Activated CD4-positive, alpha-beta T cell treated with anti-CD3 and anti-CD28 coated beads, Interleukin-2, amount 50 U/mL, for 16 hours (primary cell): ENCODE data around the gene FZD1.

ENCODE experiments used
- DNase-seq: peaks from one replicate; pipeline ENCODE4 v3.0.0-alpha.2; 2020

The FZD1 gene

GRCh38 chr7:91264046-91264923, at the start of gene FZD1:
Gene FZD1 (plus strand): TSS chr7:91264433. CDS start chr7:91264881, 448 bp downstream.
- peak; percentile 85 for DNase-seq

- DNase-seq, result no peak
Measured at GRCh38 chr7:91226411-91226810, 37.8 kb upstream of the FZD1 start.

GRCh38 chr7:91228327-91228726, 35.9 kb upstream of the FZD1 start:
- no peak for DNase-seq

- no peak for DNase-seq
Measured at GRCh38 chr7:91228927-91229558, 35.2 kb upstream of the FZD1 start.

- no peak for DNase-seq
Measured at GRCh38 chr7:91230100-91230499, 34.1 kb upstream of the FZD1 start.

- no peak for DNase-seq
Measured at GRCh38 chr7:91230503-91230902, 33.7 kb upstream of the FZD1 start.

- DNase-seq, result no peak
Measured at GRCh38 chr7:91233212-91233611, 31.0 kb upstream of the FZD1 start.

GRCh38 chr7:91235211-91235832, 28.9 kb upstream of the FZD1 start:
- DNase-seq, result no peak

GRCh38 chr7:91239171-91239604, 25.0 kb upstream of the FZD1 start:
- no peak for DNase-seq

- DNase-seq, result no peak
Measured at GRCh38 chr7:91239772-91240171, 24.5 kb upstream of the FZD1 start.

GRCh38 chr7:91240376-91240941, 23.8 kb upstream of the FZD1 start:
- no peak for DNase-seq

- no peak for DNase-seq
Measured at GRCh38 chr7:91242097-91242844, 22.0 kb upstream of the FZD1 start.

- no peak for DNase-seq
Measured at GRCh38 chr7:91243591-91244301, 20.5 kb upstream of the FZD1 start.

- no peak for DNase-seq
Measured at GRCh38 chr7:91247500-91247899, 16.7 kb upstream of the FZD1 start.

- DNase-seq, result no peak
Measured at GRCh38 chr7:91248996-91249395, 15.2 kb upstream of the FZD1 start.

GRCh38 chr7:91249506-91250233, 14.6 kb upstream of the FZD1 start:
- no peak for DNase-seq

- DNase-seq, result no peak
Measured at GRCh38 chr7:91250706-91251105, 13.5 kb upstream of the FZD1 start.

GRCh38 chr7:91251877-91252276, 12.4 kb upstream of the FZD1 start:
- DNase-seq, result no peak

- no peak for DNase-seq
Measured at GRCh38 chr7:91263384-91264045, 718 bp upstream of the FZD1 start.

GRCh38 chr7:91264924-91265681, 870 bp downstream of the FZD1 start:
- peak; percentile 20 for DNase-seq
